ENCODE results near the gene DGUOK.

DGUOK gene

DNA sequence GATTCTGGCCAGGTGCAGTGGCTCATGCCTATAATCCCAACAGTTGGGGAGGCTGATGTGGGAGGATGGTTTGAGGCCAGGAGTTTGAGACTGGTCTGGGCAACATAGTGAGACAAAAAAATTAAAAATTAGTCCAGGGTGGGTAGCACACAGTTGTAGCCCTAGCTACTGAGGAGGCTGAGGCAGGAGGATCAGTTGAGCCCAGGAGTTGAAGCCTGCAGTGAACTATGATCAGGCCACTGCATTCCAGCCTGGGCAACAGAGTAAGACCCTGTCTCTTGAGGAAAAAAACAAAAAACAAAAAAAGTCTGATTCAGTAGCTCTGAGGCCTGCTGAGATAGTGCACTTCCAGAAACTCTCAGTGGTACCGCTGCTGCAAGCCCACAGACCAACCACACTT lies 50.1 kb downstream of the DGUOK start:
- Histone ChIP-seq H3K4me2 (ENCODE audit: low read length) (no peak overlapping the region), H3K9me3 (ENCODE audit: insufficient read depth, low read length) (no peaks in the 10 kb centered on the region), H3K4me3 (ENCODE audit: low read length) (no peak overlapping the region), H2AFZ (ENCODE audit: low read depth, low read length) (no peak overlapping the region), H3K27ac (ENCODE audit: low read length) (no peak overlapping the region), H3K79me2 (ENCODE audit: low read length) (no peaks in the 10 kb centered on the region), H3K36me3 (replicated peaks; ENCODE audit: low read depth, low read length) (no peaks in the 10 kb centered on the region), H3K4me1 (ENCODE audit: low read length) (peaks cover 43% of the 10 kb centered on the region), H3K9ac (ENCODE audit: low read length) (no peak overlapping the region), H4K20me1 (ENCODE audit: insufficient read depth, low read length) (no peaks in the 10 kb centered on the region), H3K27me3 (ENCODE audit: low read depth, low read length) (no peaks in the 10 kb centered on the region)
- no peak for TF ChIP-seq EZH2phosphoT487 (IDR thresholded peaks at IDR 0.05; ENCODE audit: low read depth)
- TF ChIP-seq, protein P1, sequence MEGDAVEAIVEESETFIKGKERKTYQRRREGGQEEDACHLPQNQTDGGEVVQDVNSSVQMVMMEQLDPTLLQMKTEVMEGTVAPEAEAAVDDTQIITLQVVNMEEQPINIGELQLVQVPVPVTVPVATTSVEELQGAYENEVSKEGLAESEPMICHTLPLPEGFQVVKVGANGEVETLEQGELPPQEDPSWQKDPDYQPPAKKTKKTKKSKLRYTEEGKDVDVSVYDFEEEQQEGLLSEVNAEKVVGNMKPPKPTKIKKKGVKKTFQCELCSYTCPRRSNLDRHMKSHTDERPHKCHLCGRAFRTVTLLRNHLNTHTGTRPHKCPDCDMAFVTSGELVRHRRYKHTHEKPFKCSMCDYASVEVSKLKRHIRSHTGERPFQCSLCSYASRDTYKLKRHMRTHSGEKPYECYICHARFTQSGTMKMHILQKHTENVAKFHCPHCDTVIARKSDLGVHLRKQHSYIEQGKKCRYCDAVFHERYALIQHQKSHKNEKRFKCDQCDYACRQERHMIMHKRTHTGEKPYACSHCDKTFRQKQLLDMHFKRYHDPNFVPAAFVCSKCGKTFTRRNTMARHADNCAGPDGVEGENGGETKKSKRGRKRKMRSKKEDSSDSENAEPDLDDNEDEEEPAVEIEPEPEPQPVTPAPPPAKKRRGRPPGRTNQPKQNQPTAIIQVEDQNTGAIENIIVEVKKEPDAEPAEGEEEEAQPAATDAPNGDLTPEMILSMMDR (IDR thresholded peaks at IDR 0.05; ENCODE audit: low read depth, low read length) = no peak

DNA sequence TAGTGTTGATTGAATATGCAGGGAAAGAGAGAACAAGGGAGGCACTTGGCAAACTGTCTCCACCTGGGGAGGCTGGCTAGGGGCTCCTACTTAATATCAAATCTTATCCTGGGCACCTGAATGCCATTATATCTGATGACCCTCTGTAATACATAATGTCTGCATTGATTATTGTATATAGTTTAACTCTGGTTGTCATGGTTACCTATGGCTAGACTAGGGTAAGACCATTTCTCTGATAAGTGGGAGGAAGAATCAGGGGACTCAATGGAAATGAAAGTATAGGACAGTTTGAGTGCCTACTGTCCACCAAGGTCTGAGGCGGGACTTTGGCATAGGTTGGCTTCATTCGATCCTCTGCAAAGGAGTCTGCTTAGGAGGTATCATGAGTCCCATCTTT lies 50.8 kb downstream of the DGUOK start:
- no peak for TF ChIP-seq EZH2phosphoT487 (IDR thresholded peaks at IDR 0.05; ENCODE audit: low read depth)
- TF ChIP-seq, protein P1 (IDR thresholded peaks at IDR 0.05; ENCODE audit: low read depth, low read length) = no peak
- H3K9ac ChIP-seq (ENCODE audit: low read length) = no peak overlapping the region

DNA sequence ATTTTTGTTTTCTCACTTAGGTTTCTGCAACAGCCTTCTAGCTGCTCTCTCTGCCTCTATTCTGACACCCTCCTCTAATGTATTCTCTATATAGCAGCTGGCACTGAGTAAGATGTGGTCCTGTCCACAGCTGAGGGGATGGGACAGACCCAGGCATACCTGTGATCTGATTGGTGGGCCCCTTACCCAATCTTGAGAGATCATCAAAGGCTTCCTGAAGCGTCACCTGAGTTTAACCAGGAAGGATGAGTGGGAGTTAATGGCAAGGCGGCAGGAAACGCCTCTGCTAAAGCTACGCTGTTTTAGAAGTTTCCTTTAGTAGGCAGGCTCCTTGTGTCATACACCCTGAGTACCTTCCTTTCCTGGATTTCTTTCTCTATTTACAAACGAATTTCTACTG lies 52.3 kb downstream of the DGUOK start:
- no peak for TF ChIP-seq EZH2phosphoT487 (IDR thresholded peaks at IDR 0.05; ENCODE audit: low read depth)
- TF ChIP-seq, protein P1 (IDR thresholded peaks at IDR 0.05; ENCODE audit: low read depth, low read length) = no peak
- H3K79me2 ChIP-seq (ENCODE audit: low read length) = peaks cover 10% of the 10 kb centered on the region
- no peak overlapping the region for H3K4me2 ChIP-seq (ENCODE audit: low read length)
- no peaks in the 10 kb centered on the region for H3K36me3 ChIP-seq (replicated peaks; ENCODE audit: low read depth, low read length)
- H3K9me3 ChIP-seq (ENCODE audit: insufficient read depth, low read length) = no peaks in the 10 kb centered on the region
- H3K9ac ChIP-seq (ENCODE audit: low read length) = no peak overlapping the region
- H3K27me3 ChIP-seq (ENCODE audit: low read depth, low read length) = no peaks in the 10 kb centered on the region
- H3K4me3 ChIP-seq (ENCODE audit: low read length) = no peak overlapping the region
- no peaks in the 10 kb centered on the region for H4K20me1 ChIP-seq (ENCODE audit: insufficient read depth, low read length)
- no peak overlapping the region for H2AFZ ChIP-seq (ENCODE audit: low read depth, low read length)
- no peak overlapping the region for H3K27ac ChIP-seq (ENCODE audit: low read length)
- H3K4me1 ChIP-seq (ENCODE audit: low read length) = peaks cover 42% of the 10 kb centered on the region

More for the DNA sequence above, 50.8 kb downstream of the DGUOK start:
- Histone ChIP-seq H3K36me3 (replicated peaks; ENCODE audit: low read depth, low read length) (no peaks in the 10 kb centered on the region), H3K27ac (ENCODE audit: low read length) (no peak overlapping the region), H3K4me1 (ENCODE audit: low read length) (peaks cover 41% of the 10 kb centered on the region), H3K27me3 (ENCODE audit: low read depth, low read length) (no peaks in the 10 kb centered on the region), H3K79me2 (ENCODE audit: low read length) (no peaks in the 10 kb centered on the region), H3K9me3 (ENCODE audit: insufficient read depth, low read length) (no peaks in the 10 kb centered on the region), H3K4me2 (ENCODE audit: low read length) (no peak overlapping the region), H4K20me1 (ENCODE audit: insufficient read depth, low read length) (no peaks in the 10 kb centered on the region), H3K4me3 (ENCODE audit: low read length) (no peak overlapping the region), H2AFZ (ENCODE audit: low read depth, low read length) (no peak overlapping the region)

DNA sequence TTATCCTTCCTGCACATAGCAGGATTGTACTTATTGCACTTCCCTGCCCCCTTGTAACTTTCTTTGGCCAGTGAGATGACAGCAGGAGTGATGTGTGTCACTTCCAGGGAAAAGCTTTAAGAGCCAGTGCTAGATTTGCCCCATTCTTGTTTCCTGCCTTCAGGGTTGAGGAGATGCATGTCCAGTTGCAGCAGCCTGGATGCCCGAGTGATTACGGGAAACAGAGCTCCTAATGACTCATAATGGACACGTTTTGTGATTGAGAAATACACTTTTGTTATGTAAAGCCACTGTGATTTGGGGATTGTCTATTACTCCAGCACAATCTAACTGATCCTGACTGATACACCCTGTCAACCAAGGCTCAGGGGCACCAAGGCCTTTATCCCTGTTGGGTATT lies 53.0 kb downstream of the DGUOK start:
- Histone ChIP-seq H3K4me3 (ENCODE audit: low read length) (no peak overlapping the region), H3K36me3 (replicated peaks; ENCODE audit: low read depth, low read length) (no peaks in the 10 kb centered on the region), H3K4me2 (ENCODE audit: low read length) (peak overlapping the region; percentile 100; the same call in 1 of the 2 replicates), H2AFZ (ENCODE audit: low read depth, low read length) (no peak overlapping the region), H3K79me2 (ENCODE audit: low read length) (peaks cover 15% of the 10 kb centered on the region), H3K27me3 (ENCODE audit: low read depth, low read length) (no peaks in the 10 kb centered on the region), H3K9ac (ENCODE audit: low read length) (no peak overlapping the region), H4K20me1 (ENCODE audit: insufficient read depth, low read length) (no peaks in the 10 kb centered on the region), H3K27ac (ENCODE audit: low read length) (no peak overlapping the region), H3K9me3 (ENCODE audit: insufficient read depth, low read length) (no peaks in the 10 kb centered on the region), H3K4me1 (ENCODE audit: low read length) (peaks cover 42% of the 10 kb centered on the region)
- TF ChIP-seq, protein P1 (IDR thresholded peaks at IDR 0.05; ENCODE audit: low read depth, low read length) = no peak
- no peak for TF ChIP-seq EZH2phosphoT487 (IDR thresholded peaks at IDR 0.05; ENCODE audit: low read depth)

Measured in OCI-LY3 (cell line).